Effector memory CD4-positive, alpha-beta T cell (primary cell): ENCODE data around the gene USP5.

ENCODE experiments used
- DNase-seq, 3 donors: peaks; one replicate each; pipeline ENCODE4 v3.0.0-alpha.2; 2020
- H3K27ac ChIP-seq: 2 replicates; pipeline ENCODE4 v1.7.0; 2013; ENCODE audit warnings: mild to moderate bottlenecking, low read length, moderate library complexity; ENCODE audit not compliant: insufficient read depth, poor library complexity, severe bottlenecking
- H3K27me3 ChIP-seq: replicated peaks from 2 replicates; pipeline ENCODE4 v1.7.0; 2013; ENCODE audit warnings: mild to moderate bottlenecking, low read length; ENCODE audit not compliant: insufficient read depth, control insufficient read depth, poor library complexity, severe bottlenecking
- H3K36me3 ChIP-seq: 2 replicates; pipeline ENCODE4 v1.7.0; 2013; ENCODE audit warnings: mild to moderate bottlenecking, low read length, moderate library complexity; ENCODE audit not compliant: control insufficient read depth, insufficient read depth
- H3K4me1 ChIP-seq: 2 replicates; pipeline ENCODE4 v1.7.0; 2013; ENCODE audit warnings: low read length, mild to moderate bottlenecking; ENCODE audit not compliant: control insufficient read depth, insufficient read depth, poor library complexity, severe bottlenecking
- H3K4me3 ChIP-seq: 2 replicates; pipeline ENCODE4 v1.7.0; 2013; ENCODE audit warnings: low read length, low read depth, mild to moderate bottlenecking; ENCODE audit not compliant: insufficient read depth, poor library complexity, severe bottlenecking
- H3K9me3 ChIP-seq: 2 replicates; pipeline ENCODE4 v1.7.0; 2013; ENCODE audit warnings: mild to moderate bottlenecking, low read length, moderate library complexity; ENCODE audit not compliant: control insufficient read depth

USP5 gene

GRCh38 chr12:6850796-6851152 lies 1.2 kb upstream of the USP5 start:
- no peaks in the 10 kb centered on the region for H3K27me3 ChIP-seq
- no peaks in the 10 kb centered on the region for H3K9me3 ChIP-seq
- H3K36me3 ChIP-seq, result peaks cover 4% of the 10 kb centered on the region
- no peak for DNase-seq
- peak overlapping the region; percentile 87 for H3K4me3 ChIP-seq
- peaks cover 23% of the 10 kb centered on the region for H3K4me1 ChIP-seq
- no peak overlapping the region for H3K27ac ChIP-seq

GRCh38 chr12:6851153-6851920 lies 613 bp upstream of the USP5 start, which contains the start of gene CDCA3:
Gene CDCA3, minus strand, starts transcription at chr12:6851286. Its CDS starts 334 bp downstream, at chr12:6850952.
- Histone ChIP-seq H3K36me3 (peaks cover 10% of the 10 kb centered on the region), H3K27me3 (no peaks in the 10 kb centered on the region), H3K9me3 (no peaks in the 10 kb centered on the region), H3K4me1 (peaks cover 23% of the 10 kb centered on the region), H3K27ac (peak within 1 kb of the TSS; percentile 93), H3K4me3 (peak within 1 kb of the TSS; percentile 87)
- DNase-seq, result peak; percentile 83 to 91 (median 86)

- Histone ChIP-seq H3K9me3 (no peaks in the 10 kb centered on the region), H3K4me1 (peaks cover 23% of the 10 kb centered on the region), H3K4me3 (peak overlapping the region; percentile 87), H3K36me3 (peaks cover 24% of the 10 kb centered on the region), H3K27ac (peak overlapping the region; percentile 93), H3K27me3 (no peaks in the 10 kb centered on the region)
- DNase-seq, result peak; percentile 24 to 59 (median 53)
These were observed 853 bp downstream of the USP5 start for GRCh38 chr12:6852651-6853354.

- Histone ChIP-seq H3K4me3 (no peak overlapping the region), H3K27ac (peak overlapping the region; percentile 93), H3K4me1 (peaks cover 23% of the 10 kb centered on the region), H3K9me3 (no peaks in the 10 kb centered on the region), H3K36me3 (peaks cover 33% of the 10 kb centered on the region), H3K27me3 (no peaks in the 10 kb centered on the region)
- no peak for DNase-seq
These were observed 1.7 kb downstream of the USP5 start for GRCh38 chr12:6853626-6854025.

GRCh38 chr12:6854036-6854435 lies 2.1 kb downstream of the USP5 start:
- Histone ChIP-seq H3K36me3 (peaks cover 37% of the 10 kb centered on the region), H3K4me3 (no peak overlapping the region), H3K27ac (peak overlapping the region; percentile 30)

GRCh38 chr12:6855322-6855721 lies 3.4 kb downstream of the USP5 start:
- H3K4me1 ChIP-seq, result peaks cover 23% of the 10 kb centered on the region
- no peak overlapping the region for H3K4me3 ChIP-seq
- peaks cover 48% of the 10 kb centered on the region for H3K36me3 ChIP-seq
- no peak for DNase-seq
- H3K9me3 ChIP-seq, result no peaks in the 10 kb centered on the region
- H3K27ac ChIP-seq, result peak overlapping the region; percentile 27
- no peaks in the 10 kb centered on the region for H3K27me3 ChIP-seq

More at GRCh38 chr12:6854036-6854435, 2.1 kb downstream of the USP5 start:
- Histone ChIP-seq H3K9me3 (no peaks in the 10 kb centered on the region), H3K4me1 (peaks cover 23% of the 10 kb centered on the region), H3K27me3 (no peaks in the 10 kb centered on the region)
- DNase-seq, result no peak

GRCh38 chr12:6858799-6859198 lies 6.8 kb downstream of the USP5 start:
- Histone ChIP-seq H3K4me1 (peaks cover 6% of the 10 kb centered on the region), H3K27me3 (no peaks in the 10 kb centered on the region), H3K27ac (no peak overlapping the region), H3K4me3 (no peak overlapping the region), H3K9me3 (no peaks in the 10 kb centered on the region), H3K36me3 (peaks cover 77% of the 10 kb centered on the region)
- no peak for DNase-seq

GRCh38 chr12:6860116-6860515 lies 8.2 kb downstream of the USP5 start:
- Histone ChIP-seq H3K27ac (no peak overlapping the region), H3K9me3 (no peaks in the 10 kb centered on the region), H3K36me3 (peaks cover 82% of the 10 kb centered on the region), H3K4me3 (no peak overlapping the region), H3K27me3 (no peaks in the 10 kb centered on the region), H3K4me1 (no peaks in the 10 kb centered on the region)
- no peak for DNase-seq

- H3K27ac ChIP-seq, result no peak overlapping the region
- no peaks in the 10 kb centered on the region for H3K9me3 ChIP-seq
- no peak overlapping the region for H3K4me3 ChIP-seq
- peaks cover 76% of the 10 kb centered on the region for H3K36me3 ChIP-seq
- DNase-seq, result no peak
- H3K27me3 ChIP-seq, result no peaks in the 10 kb centered on the region
- no peaks in the 10 kb centered on the region for H3K4me1 ChIP-seq
These were observed 9.0 kb downstream of the USP5 start for GRCh38 chr12:6860942-6861341.

GRCh38 chr12:6861391-6861790 lies 9.4 kb downstream of the USP5 start:
- no peak for DNase-seq
- Histone ChIP-seq H3K4me3 (no peak overlapping the region), H3K36me3 (peaks cover 72% of the 10 kb centered on the region), H3K4me1 (no peaks in the 10 kb centered on the region), H3K9me3 (no peaks in the 10 kb centered on the region), H3K27ac (no peak overlapping the region), H3K27me3 (no peaks in the 10 kb centered on the region)
